PC-3 (cell line): ENCODE results near the gene RHBDD2.

Experiments used
- CTCF ChIP-seq: fragments of 300-600 bp; sonication (generic); conservative IDR thresholded peaks from 2 replicates; pipeline ENCODE4 v1.5.1; 2017; ENCODE audit warnings: antibody characterized with exemption, low read depth, mild to moderate bottlenecking, low read length
- EZH2phosphoT487 ChIP-seq: fragments of 300-600 bp; sonication (generic); IDR thresholded peaks from 2 replicates; pipeline ENCODE4 v1.6.1; 2018; ENCODE audit warnings: mild to moderate bottlenecking, antibody characterized with exemption, low read length, borderline replicate concordance

- TF ChIP-seq EZH2phosphoT487 (no peak), CTCF (no peak)
Observed at GRCh38 chr7:75914655-75915415, 36.0 kb downstream of the RHBDD2 start, which contains the start of gene POR.
